ENCODE results near the gene ZDHHC4.

Gene ZDHHC4

GRCh38 chr7:6624246-6624611 lies 47.0 kb downstream of the ZDHHC4 start:
- Histone ChIP-seq H2AFZ (ENCODE audit: low read depth) (no peak overlapping the region), H3K4me3 (IDR thresholded peaks at IDR 0.05; ENCODE audit: insufficient read depth, low read depth, low read length) (no peak overlapping the region), H3K79me2 (ENCODE audit: insufficient read depth, low read depth) (no peaks in the 10 kb centered on the region), H3K4me1 (ENCODE audit: low read depth, poor library complexity, severe bottlenecking) (peaks cover 25% of the 10 kb centered on the region), H3K36me3 (ENCODE audit: insufficient read depth) (no peaks in the 10 kb centered on the region), H3K27me3 (ENCODE audit: insufficient read depth, low read depth) (no peaks in the 10 kb centered on the region), H4K20me1 (ENCODE audit: insufficient read depth) (no peaks in the 10 kb centered on the region), H3K4me2 (no peak overlapping the region), H3K9ac (no peak overlapping the region), H3K27ac (no peak overlapping the region)
- no peak for TF ChIP-seq CTCF (conservative IDR thresholded peaks at IDR 0.05; ENCODE audit: low read depth, low read length)

DNA sequence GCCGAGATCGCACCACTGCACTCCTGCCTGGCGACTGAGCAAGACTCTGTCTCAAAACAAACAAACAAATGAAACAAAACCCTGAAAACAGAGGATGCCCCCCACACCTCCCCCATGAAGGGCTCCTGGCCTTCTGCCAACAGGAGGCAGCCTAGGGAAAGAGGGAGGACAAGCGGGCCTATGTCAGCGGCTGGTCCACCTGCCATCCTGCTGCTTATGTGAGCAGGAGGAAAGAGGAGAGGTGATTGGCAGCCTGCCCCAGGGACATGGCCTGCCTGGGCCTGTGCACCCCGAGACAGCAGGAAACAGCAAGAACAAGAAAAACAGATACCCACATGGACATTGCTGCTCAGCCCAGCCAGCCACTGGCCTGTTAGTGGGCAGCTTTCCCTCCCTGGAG lies 50.8 kb downstream of the ZDHHC4 start:
- Histone ChIP-seq H3K4me1 (ENCODE audit: low read depth, poor library complexity, severe bottlenecking) (no peaks in the 10 kb centered on the region), H3K4me3 (IDR thresholded peaks at IDR 0.05; ENCODE audit: insufficient read depth, low read depth, low read length) (no peak overlapping the region), H3K27ac (no peak overlapping the region), H3K36me3 (ENCODE audit: insufficient read depth) (no peaks in the 10 kb centered on the region), H4K20me1 (ENCODE audit: insufficient read depth) (no peaks in the 10 kb centered on the region), H2AFZ (ENCODE audit: low read depth) (no peak overlapping the region), H3K79me2 (ENCODE audit: insufficient read depth, low read depth) (no peaks in the 10 kb centered on the region), H3K27me3 (ENCODE audit: insufficient read depth, low read depth) (no peaks in the 10 kb centered on the region), H3K4me2 (no peak overlapping the region), H3K9ac (no peak overlapping the region)
- TF ChIP-seq CTCF (conservative IDR thresholded peaks at IDR 0.05; ENCODE audit: low read depth, low read length) = no peak

GRCh38 chr7:6630007-6630849 lies 53.0 kb downstream of the ZDHHC4 start:
- Histone ChIP-seq H3K79me2 (ENCODE audit: insufficient read depth, low read depth) (no peaks in the 10 kb centered on the region), H3K27ac (no peak overlapping the region), H3K9ac (no peak overlapping the region), H3K4me2 (no peak overlapping the region), H3K4me3 (IDR thresholded peaks at IDR 0.05; ENCODE audit: insufficient read depth, low read depth, low read length) (no peak overlapping the region), H4K20me1 (ENCODE audit: insufficient read depth) (no peaks in the 10 kb centered on the region), H3K27me3 (ENCODE audit: insufficient read depth, low read depth) (no peaks in the 10 kb centered on the region), H3K36me3 (ENCODE audit: insufficient read depth) (no peaks in the 10 kb centered on the region), H2AFZ (ENCODE audit: low read depth) (no peak overlapping the region), H3K4me1 (ENCODE audit: low read depth, poor library complexity, severe bottlenecking) (no peaks in the 10 kb centered on the region)
- no peak for TF ChIP-seq CTCF (conservative IDR thresholded peaks at IDR 0.05; ENCODE audit: low read depth, low read length)

DNA sequence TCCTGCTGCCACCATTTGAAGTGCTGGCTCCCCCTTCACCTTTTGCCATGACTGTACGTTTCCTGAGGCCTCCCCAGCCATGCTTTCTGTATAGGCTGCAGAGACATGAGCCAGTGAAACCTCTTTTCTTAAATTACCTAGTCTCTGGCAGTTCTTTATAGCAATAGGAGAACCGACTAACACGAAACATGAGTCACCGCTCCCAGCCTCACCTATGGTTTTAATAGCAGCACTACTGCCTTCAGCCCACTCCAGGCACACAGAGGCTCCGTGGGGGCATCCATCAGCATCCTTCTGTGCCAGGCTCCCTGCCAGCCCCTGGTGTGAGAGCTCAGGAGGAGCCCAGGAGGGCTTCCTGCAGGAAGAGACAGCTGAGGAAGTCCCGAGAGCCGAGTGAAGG lies 54.4 kb downstream of the ZDHHC4 start:
- Histone ChIP-seq H3K27me3 (ENCODE audit: insufficient read depth, low read depth) (no peaks in the 10 kb centered on the region), H4K20me1 (ENCODE audit: insufficient read depth) (no peaks in the 10 kb centered on the region), H3K4me1 (ENCODE audit: low read depth, poor library complexity, severe bottlenecking) (no peaks in the 10 kb centered on the region), H3K4me2 (no peak overlapping the region), H2AFZ (ENCODE audit: low read depth) (no peak overlapping the region), H3K36me3 (ENCODE audit: insufficient read depth) (no peaks in the 10 kb centered on the region), H3K4me3 (IDR thresholded peaks at IDR 0.05; ENCODE audit: insufficient read depth, low read depth, low read length) (no peak overlapping the region), H3K79me2 (ENCODE audit: insufficient read depth, low read depth) (no peaks in the 10 kb centered on the region), H3K9ac (no peak overlapping the region), H3K27ac (no peak overlapping the region)
- no peak for TF ChIP-seq CTCF (conservative IDR thresholded peaks at IDR 0.05; ENCODE audit: low read depth, low read length)

Measured in KMS-11 (cell line).